Panc1 (cell line): ENCODE measurements around the gene WWOX. TPM values are rescaled to one million over a fixed set of nuclear protein-coding genes. Genes with fewer than 3 reads are reported as not detected.

Experiments used
- ATAC-seq: fragments of 200-7000 bp; cut with Tn5 transposase; 2 replicates; pipeline ENCODE4 v1.9.1; 2020; ENCODE audit warnings: mild to moderate bottlenecking, moderate library complexity
- BruUV-seq: library from RNA; stranded (reverse); fragments of 400-500 nt; replicated peaks from 2 replicates; lab custom pipeline; 2021; lab: Mats Ljungman, UMichigan
- CTCF ChIA-PET: fragments of 300-600 bp; sonication (Branson Sonifier 250); formaldehyde crosslinking; loops from one replicate; lab custom pipeline; 2022; ENCODE audit warnings: antibody characterized with exemption; lab: Charles Lee
- POLR2A ChIA-PET: fragments of 300-600 bp; sonication (Branson Sonifier 250); formaldehyde crosslinking; loops from one replicate; lab custom pipeline; 2022; ENCODE audit warnings: antibody characterized with exemption; lab: Charles Lee
- DNase-seq: peaks from one replicate; pipeline ENCODE4 v3.0.0-alpha.2; 2010; ENCODE audit warnings: low read depth, low spot score
- H3K27ac ChIP-seq: 2 replicates; pipeline ENCODE4 v1.5.1; 2011; ENCODE audit warnings: mild to moderate bottlenecking, low read length, inconsistent platforms
- H3K27me3 ChIP-seq: fragments of 200-500 bp; sonication (Bioruptor generic); 2 replicates; pipeline ENCODE4 v1.6.0; 2014; ENCODE audit warnings: low read length, inconsistent platforms; ENCODE audit not compliant: control insufficient read depth, insufficient read depth
- H3K36me3 ChIP-seq: fragments of 200-500 bp; sonication (Bioruptor generic); 2 replicates; pipeline ENCODE4 v1.5.1; 2014; ENCODE audit warnings: inconsistent platforms, mild to moderate bottlenecking, low read length, moderate library complexity; ENCODE audit not compliant: control insufficient read depth, insufficient read depth
- H3K4me1 ChIP-seq: 2 replicates; pipeline ENCODE4 v1.5.1; 2011; ENCODE audit warnings: inconsistent platforms, mild to moderate bottlenecking, low read length, moderate library complexity; ENCODE audit not compliant: control insufficient read depth, insufficient read depth
- H3K4me3 ChIP-seq, 2 experiments: 2 replicates each; pipeline ENCODE4 v1.5.1; 2011 to 2012; ENCODE audit warnings: low read depth in 2 of 2, low read length in 2 of 2, mild to moderate bottlenecking in 2 of 2, inconsistent platforms in 1 of 2, moderate library complexity in 1 of 2
- H3K9me3 ChIP-seq: fragments of 200-500 bp; sonication (Bioruptor generic); 2 replicates; pipeline ENCODE4 v1.5.1; 2014; ENCODE audit warnings: low read depth, mild to moderate bottlenecking, inconsistent platforms, low read length, moderate library complexity; ENCODE audit not compliant: control insufficient read depth, insufficient read depth
- POLR2AphosphoS5 ChIP-seq: IDR thresholded peaks from 2 replicates; pipeline ENCODE4 v1.6.1; 2012; ENCODE audit warnings: mild to moderate bottlenecking, low read depth, low read length, moderate library complexity
- SIN3A ChIP-seq: IDR thresholded peaks from 2 replicates; pipeline ENCODE4 v1.6.1; 2012; ENCODE audit warnings: low read depth, mild to moderate bottlenecking, low read length, moderate library complexity, borderline replicate concordance; ENCODE audit not compliant: insufficient read depth
- TCF7L2 ChIP-seq: IDR thresholded peaks from 2 replicates; pipeline ENCODE4 v1.6.1; 2011; ENCODE audit warnings: mild to moderate bottlenecking, low read depth, low read length, inconsistent platforms
- in situ Hi-C: cut with HindIII; loops from 2 replicates; pipeline ENCODE4 v1.10.0; 2016; ENCODE audit warnings: low sequenced_read_pairs, low pct_unique_long_range_greater_than_20kb
- intact Hi-C: fragments of 100-400 bp; cut with micrococcal nuclease; formaldehyde crosslinking; loops from one replicate; pipeline ENCODE4 v1.10.0; 2022; ENCODE audit not compliant: unreplicated experiment
- total RNA-seq: library from RNA; stranded (reverse); gene quantifications from one replicate; pipeline ENCODE4 v1.2.1, GENCODE V29; 2021; ENCODE audit not compliant: unreplicated experiment
- TF ChIP-seq, protein P1 (sequence below), 2 experiments: IDR thresholded peaks; 2 replicates each; pipeline ENCODE4 v1.6.1; 2011 to 2012; ENCODE audit warnings: low read depth in 2 of 2, control low read depth in 1 of 2, low read length in 1 of 2, mild to moderate bottlenecking in 1 of 2, moderate library complexity in 1 of 2; ENCODE audit not compliant: insufficient read depth in 1 of 2
- TF ChIP-seq, protein P2 (sequence below): fragments of 450-650 bp; IDR thresholded peaks from 2 replicates; pipeline ENCODE4 v1.5.1; 2017; ENCODE audit warnings: mild to moderate bottlenecking

WWOX gene
- total RNA-seq, 1 experiment from 2014 or later = 12.5 TPM

GRCh38 chr16:78799429-78799828 is 700.0 kb downstream of the WWOX start:
- no TSS peak for BruUV-seq
- POLR2A ChIA-PET = no interaction called here
- TF ChIP-seq, protein P1, sequence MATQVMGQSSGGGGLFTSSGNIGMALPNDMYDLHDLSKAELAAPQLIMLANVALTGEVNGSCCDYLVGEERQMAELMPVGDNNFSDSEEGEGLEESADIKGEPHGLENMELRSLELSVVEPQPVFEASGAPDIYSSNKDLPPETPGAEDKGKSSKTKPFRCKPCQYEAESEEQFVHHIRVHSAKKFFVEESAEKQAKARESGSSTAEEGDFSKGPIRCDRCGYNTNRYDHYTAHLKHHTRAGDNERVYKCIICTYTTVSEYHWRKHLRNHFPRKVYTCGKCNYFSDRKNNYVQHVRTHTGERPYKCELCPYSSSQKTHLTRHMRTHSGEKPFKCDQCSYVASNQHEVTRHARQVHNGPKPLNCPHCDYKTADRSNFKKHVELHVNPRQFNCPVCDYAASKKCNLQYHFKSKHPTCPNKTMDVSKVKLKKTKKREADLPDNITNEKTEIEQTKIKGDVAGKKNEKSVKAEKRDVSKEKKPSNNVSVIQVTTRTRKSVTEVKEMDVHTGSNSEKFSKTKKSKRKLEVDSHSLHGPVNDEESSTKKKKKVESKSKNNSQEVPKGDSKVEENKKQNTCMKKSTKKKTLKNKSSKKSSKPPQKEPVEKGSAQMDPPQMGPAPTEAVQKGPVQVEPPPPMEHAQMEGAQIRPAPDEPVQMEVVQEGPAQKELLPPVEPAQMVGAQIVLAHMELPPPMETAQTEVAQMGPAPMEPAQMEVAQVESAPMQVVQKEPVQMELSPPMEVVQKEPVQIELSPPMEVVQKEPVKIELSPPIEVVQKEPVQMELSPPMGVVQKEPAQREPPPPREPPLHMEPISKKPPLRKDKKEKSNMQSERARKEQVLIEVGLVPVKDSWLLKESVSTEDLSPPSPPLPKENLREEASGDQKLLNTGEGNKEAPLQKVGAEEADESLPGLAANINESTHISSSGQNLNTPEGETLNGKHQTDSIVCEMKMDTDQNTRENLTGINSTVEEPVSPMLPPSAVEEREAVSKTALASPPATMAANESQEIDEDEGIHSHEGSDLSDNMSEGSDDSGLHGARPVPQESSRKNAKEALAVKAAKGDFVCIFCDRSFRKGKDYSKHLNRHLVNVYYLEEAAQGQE (IDR thresholded peaks at IDR 0.05; ENCODE audit: insufficient read depth in 1 of 2, low read depth in 2 of 2, low read length in 1 of 2) = no peak
- TF ChIP-seq TCF7L2 = no peak
- TF ChIP-seq SIN3A = no peak
- TF ChIP-seq POLR2AphosphoS5 = no peak
- no peak overlapping the region for H3K4me3 ChIP-seq
- intact Hi-C loops (no loop called here), in situ Hi-C loops (no loop called here)
- no peak for ATAC-seq
- no peak for DNase-seq
- H3K27me3 ChIP-seq = no peaks in the 10 kb centered on the region
- CTCF ChIA-PET = no interaction called here
- H3K4me1 ChIP-seq = no peaks in the 10 kb centered on the region
- no peaks in the 10 kb centered on the region for H3K36me3 ChIP-seq
- no peaks in the 10 kb centered on the region for H3K9me3 ChIP-seq
- no peak overlapping the region for H3K27ac ChIP-seq

GRCh38 chr16:78800523-78800922 is 701.1 kb downstream of the WWOX start:
- POLR2A ChIA-PET = no interaction called here
- Histone ChIP-seq H3K27me3 (no peaks in the 10 kb centered on the region), H3K4me3 (no peak overlapping the region), H3K9me3 (no peaks in the 10 kb centered on the region), H3K4me1 (no peaks in the 10 kb centered on the region), H3K27ac (no peak overlapping the region), H3K36me3 (no peaks in the 10 kb centered on the region)
- ATAC-seq (no peak), DNase-seq (no peak)
- no TSS peak for BruUV-seq
- in situ Hi-C loops (no loop called here), intact Hi-C loops (no loop called here)
- no peak for TF ChIP-seq POLR2AphosphoS5
- CTCF ChIA-PET = no interaction called here

DNA sequence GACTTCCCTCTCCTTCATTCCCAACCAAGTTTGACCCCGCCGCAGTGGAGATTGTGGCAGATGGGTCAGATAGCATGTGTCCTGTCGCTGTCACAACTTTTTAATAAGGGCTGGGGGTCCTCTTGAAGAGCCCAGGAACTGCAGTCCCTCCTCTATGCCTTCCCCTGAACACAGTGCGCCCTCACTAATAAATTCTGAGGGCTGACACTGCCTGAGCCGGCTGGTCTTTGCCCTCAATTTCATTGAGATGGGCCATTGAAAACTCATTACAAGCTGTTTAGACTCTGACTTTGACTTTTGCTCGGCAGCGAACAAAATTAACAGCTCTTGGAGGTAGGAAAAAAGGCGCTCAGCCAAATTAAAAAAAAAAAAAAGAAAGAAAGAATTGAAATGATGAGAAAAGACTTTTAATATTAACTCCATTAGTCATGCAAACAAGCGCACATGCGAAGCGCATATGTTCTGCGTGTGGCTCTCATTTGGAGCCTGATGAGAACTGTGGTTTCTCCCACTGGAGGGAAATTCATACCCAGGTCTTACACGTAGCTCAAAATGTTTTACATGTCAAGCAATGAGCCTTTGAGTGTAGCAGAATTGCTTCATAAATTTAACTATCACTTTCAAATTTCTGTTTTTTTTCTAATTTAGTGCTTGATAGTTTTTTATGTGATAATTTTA is 704.7 kb downstream of the WWOX start:
- H3K36me3 ChIP-seq = no peaks in the 10 kb centered on the region
- in situ Hi-C loops (no loop called here), intact Hi-C loops (no loop called here)
- ATAC-seq (no peak), DNase-seq (no peak)
- no peak overlapping the region for H3K4me3 ChIP-seq
- H3K9me3 ChIP-seq = no peaks in the 10 kb centered on the region
- no peaks in the 10 kb centered on the region for H3K4me1 ChIP-seq
- no peak overlapping the region for H3K27ac ChIP-seq
- TF ChIP-seq SIN3A (no peak), TCF7L2 (no peak), POLR2AphosphoS5 (no peak)
- TF ChIP-seq, protein P1 (IDR thresholded peaks at IDR 0.05; ENCODE audit: insufficient read depth in 1 of 2, low read depth in 2 of 2, low read length in 1 of 2) = no peak
- TF ChIP-seq, protein P2, sequence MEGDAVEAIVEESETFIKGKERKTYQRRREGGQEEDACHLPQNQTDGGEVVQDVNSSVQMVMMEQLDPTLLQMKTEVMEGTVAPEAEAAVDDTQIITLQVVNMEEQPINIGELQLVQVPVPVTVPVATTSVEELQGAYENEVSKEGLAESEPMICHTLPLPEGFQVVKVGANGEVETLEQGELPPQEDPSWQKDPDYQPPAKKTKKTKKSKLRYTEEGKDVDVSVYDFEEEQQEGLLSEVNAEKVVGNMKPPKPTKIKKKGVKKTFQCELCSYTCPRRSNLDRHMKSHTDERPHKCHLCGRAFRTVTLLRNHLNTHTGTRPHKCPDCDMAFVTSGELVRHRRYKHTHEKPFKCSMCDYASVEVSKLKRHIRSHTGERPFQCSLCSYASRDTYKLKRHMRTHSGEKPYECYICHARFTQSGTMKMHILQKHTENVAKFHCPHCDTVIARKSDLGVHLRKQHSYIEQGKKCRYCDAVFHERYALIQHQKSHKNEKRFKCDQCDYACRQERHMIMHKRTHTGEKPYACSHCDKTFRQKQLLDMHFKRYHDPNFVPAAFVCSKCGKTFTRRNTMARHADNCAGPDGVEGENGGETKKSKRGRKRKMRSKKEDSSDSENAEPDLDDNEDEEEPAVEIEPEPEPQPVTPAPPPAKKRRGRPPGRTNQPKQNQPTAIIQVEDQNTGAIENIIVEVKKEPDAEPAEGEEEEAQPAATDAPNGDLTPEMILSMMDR = no peak
- ChIA-PET POLR2A (no interaction called here), CTCF (no interaction called here)
- no peaks in the 10 kb centered on the region for H3K27me3 ChIP-seq
- no TSS peak for BruUV-seq
